ENCODE data around the gene NHERF2.

DNA sequence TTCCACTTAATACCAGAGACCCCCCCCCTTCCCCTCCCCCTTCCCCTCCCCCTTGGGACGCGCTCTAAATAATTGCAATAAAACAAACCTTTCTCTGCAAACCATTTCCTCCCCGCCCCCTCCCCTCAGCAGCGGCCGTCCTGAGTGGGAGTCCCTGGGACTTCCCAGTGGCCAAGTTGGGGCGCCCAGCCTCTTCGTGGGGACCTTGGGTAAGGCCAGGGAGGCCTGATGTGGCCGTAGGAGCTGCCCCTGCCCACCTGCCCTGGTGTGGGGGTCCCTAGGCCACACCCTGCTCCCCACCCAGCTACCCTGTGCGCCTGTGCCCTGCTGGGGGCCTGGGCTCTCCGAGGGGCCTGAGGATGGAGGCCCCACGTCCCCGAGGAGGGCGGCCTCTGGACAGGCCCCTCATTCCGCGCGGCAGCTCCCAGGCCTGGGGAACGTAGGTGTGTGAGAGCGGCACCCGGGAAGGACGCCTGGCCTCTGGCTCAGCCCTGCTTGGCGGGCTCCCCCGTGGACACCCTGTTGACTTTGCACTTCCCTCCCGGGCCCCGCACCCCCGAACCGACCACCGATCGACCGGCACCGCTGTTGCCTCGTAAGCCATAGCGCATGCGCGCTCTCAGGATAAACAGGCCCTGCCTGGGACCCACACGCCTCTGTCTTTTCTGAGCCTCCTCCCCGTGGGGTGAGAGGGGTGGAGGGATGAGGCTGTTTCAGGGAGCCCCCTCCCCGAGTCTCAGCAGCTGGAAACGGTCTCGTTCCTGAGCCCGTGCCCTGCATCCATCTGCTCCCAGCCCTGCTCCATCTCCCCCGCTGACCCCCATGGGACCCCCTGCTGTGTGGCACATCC is 11.9 kb downstream of the NHERF2 start:
- TF ChIP-seq CTCF (IDR thresholded peaks at IDR 0.05) = no peak
- no peak for TF ChIP-seq POLR2AphosphoS5 (IDR thresholded peaks at IDR 0.05)
- no peak for TF ChIP-seq POLR2A (IDR thresholded peaks at IDR 0.05; ENCODE audit: low read depth)
- no peak for TF ChIP-seq EP300 (IDR thresholded peaks at IDR 0.05)

Data from esophagus muscularis mucosa (tissue), 4 donors.